GM15510 (cell line): Measurements from ENCODE around the gene PFN3.
A peak's percentile ranks its signal among the peaks of the same experiment; 100 is the strongest.

ENCODE experiments used
- POLR2A ChIP-seq: IDR thresholded peaks from 3 replicates; pipeline ENCODE4 v1.6.1; 2011; ENCODE audit warnings: borderline replicate concordance; ENCODE audit not compliant: insufficient read length; ENCODE audit errors: extremely low read depth

PFN3 gene, protein sequence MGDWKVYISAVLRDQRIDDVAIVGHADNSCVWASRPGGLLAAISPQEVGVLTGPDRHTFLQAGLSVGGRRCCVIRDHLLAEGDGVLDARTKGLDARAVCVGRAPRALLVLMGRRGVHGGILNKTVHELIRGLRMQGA

DNA sequence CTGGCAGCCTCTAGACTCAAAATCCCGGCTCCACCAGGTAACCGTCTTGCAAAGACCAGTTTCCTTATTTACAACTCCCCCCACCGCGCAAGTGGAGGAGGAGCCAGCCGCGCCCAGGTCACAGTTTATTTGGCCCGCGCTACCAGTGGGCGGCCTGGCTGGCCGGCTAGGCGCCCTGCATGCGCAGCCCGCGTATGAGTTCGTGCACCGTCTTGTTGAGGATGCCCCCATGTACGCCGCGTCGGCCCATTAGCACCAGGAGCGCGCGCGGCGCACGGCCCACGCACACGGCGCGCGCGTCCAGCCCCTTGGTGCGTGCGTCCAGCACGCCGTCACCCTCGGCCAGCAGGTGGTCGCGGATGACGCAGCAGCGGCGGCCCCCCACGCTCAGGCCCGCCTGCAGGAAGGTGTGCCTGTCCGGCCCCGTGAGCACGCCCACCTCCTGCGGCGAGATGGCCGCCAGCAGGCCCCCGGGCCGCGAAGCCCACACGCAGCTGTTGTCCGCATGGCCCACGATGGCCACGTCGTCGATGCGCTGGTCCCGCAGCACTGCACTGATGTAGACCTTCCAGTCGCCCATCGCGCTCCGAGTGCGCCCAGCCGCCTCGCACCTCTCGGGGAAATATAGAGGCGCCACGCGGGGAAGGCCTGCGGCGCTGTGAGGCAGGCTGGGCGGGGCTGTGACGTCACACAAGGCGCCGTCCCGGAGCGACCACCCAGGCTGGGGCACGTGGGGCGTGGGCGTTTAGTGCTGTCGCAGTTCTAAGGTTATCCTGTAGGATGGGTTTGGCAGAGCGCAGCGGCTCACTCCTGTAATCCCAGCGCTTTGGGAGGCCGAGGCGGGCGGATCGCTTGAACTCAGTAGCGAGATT, at the start of gene PFN3:
Gene PFN3, minus strand, starts transcription at position 665 of the 872 bp plus-strand sequence. Its CDS starts 85 bp downstream, at position 580.
- TF ChIP-seq POLR2A: no peak

DNA sequence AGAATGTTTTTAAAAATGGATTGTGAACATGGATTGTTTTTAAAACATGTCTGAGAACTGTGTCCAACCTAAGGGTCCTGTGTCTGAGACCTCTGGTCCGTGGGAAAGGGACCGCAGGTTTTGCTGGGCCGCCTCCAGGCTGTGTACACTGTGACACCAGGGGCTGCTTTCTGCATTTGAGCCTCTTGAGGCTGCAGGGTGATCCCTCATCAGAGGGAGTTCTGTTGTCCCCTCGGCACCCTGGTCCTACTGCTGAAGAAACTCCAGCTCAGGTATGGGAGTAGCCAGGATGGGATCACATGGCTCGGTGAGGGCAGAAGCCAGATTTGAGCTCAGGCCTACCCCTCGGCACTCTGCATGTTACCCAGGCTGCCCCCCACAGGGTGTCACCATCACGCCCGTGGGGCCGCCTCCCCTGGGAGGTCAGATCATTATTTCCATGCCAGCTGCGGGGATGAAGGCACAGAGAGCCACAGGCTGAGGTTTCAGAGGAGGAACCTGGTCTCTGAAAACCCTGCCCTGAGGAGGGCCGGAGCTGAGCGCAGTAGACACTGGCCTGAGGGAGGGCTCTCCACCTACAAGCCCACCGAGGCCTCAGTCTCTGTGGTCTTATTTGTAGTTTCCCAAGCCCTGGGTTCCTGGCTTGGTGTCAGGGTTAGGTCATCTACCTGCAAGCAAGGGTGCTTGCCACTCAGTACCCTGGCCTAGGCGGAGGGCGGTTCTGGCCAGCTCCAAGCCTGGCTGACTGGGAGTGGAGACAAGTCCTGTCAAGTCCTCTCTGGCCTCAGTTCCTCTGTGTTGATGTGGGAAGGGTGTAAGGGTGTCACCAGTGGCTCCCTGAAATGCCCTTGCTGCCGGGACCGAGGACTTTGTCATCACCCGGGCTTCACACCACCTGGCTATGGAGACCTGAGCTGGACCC, 48.9 kb upstream of the PFN3 start:
- no peak for TF ChIP-seq POLR2A

DNA sequence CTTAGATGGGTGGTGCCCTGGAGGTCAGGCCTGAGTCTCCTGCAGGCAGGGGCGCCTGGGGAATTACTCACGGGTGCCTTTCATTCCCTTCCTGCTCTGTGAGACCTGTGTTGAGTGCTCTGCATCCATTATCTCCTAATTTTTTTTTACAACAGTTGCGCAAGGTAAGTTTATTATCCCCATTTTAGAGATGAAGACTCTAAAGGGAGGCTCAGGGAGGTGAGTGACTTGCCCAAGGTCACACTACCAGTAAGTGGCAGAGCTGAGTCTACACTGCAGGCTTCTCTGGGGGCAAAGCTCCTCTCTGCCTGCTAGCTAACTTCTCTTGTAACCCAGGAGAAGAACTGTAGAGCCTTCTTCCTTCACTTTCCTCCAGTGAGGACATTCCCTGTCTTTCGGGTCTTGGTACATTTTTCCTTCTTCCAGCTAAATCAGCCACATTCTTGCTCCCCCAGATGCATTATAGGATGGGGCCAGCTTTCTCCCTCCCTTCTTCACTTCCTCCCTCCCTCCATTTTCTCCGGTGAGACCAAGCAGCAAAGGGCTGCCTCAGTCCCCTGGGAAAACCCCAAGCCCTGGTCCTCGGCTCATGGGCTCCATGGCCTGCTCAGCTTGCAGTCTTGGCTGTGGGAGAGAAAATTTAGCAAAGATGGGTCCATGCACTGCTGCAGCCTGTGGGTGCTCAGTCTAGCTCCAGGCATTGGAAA, 47.9 kb upstream of the PFN3 start:
- TF ChIP-seq POLR2A: no peak

DNA sequence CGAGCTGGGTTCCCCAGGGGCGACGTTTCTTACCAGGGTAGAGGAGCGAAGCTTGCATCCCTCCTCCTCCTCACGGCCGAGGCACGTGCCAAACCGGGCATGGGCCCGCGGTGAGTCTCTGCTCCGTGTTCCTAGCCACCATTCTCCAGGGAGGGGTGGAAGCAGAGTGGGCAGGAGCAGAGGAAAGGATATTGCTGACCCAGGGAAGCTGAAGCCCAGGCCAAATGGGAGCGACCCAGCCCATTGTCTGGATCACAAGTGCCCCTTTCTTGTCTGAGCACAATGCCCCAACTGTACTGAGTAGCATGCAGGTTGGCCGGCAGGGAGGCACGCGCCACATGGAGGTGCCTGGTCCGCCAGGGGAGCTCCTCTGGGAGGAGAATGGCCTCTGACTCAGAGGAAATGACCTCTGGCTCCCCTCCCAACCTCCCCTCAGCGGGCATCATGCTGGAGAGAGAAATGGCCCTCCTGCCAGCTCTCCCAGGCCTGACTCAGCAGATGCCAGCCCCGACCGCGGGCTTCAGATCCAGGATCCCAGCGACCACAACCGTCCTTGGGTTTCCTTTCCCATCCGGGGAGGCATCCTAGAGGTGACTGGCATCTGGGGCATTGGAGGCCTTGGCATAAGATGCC, 47.3 kb upstream of the PFN3 start:
- no peak for TF ChIP-seq POLR2A

DNA sequence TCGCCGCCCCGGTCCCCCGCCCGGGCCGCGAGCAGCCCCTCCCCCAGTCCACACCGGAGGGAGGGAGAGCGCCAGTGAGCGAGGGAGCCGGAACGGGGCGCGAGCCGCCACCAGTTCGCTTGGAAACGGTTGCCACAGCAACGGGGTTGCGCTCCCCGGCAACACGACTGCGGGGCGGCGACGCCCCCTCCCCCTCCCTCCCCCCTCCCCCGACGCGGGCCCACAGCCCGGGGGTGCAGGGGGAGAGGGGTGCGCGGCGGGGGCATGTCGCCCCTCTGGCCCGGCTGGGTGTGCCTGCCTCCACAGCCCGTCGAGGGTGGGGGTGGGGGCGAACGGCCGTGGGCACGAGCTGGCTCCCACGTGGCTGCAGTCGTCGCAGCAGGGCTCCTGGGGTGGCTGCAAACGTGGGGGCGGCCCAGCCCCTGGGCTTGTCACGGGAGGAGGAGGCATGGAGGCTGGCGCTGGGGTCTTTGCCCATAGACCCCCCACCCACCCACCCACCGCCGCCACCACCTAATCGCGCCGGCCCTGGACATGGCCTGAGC, 46.7 kb upstream of the PFN3 start:
- TF ChIP-seq POLR2A: no peak

DNA sequence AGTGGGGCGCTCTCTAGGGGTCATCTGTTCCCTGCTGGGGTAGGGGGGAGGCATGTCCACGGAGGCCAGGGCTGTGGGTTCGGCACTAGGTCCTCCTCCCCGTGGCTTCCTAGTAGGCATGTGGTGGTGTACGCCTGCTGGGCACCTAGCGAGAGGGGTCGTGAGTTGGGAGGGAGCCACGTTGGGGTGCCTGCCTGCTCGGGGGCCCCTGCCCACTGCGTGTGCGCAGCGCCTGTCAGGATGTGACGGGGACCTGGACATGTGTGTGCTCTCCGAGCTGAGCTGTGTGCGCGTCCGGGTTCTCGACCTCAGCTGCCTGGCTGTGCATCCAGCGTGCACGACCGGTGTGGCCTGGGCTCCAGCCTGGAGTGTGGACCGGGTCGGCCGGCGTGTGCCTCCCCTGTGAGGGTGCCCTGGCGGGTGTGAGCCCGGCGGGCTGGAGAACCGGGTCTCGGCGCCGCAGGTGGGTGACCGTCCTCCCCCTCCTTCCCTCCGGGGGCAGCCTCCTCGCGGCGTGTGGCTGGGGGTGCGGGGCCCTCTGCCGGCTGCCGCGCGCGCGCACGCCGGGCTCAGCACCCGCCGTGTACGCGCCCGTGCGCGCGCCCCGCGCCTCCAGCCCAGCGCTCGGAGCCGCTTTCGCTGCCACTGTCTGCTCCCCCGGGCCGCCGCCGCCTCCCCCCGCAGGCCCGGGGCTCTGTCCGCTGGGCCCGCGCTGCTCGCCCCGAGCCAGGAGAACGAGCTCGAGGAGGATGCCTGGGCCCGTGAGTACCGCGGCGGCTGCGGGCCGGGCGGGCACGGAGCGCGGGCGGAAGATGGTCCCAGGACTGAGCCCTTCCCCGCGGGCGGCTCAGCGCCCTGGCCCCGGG, 46.0 kb upstream of the PFN3 start, which contains the start of gene PRR7:
Gene PRR7, plus strand, starts transcription at position 615 of the 866 bp plus-strand sequence. CDS start 8,254 bp downstream, outside the sequence.
- TF ChIP-seq POLR2A: peak; percentile 65

DNA sequence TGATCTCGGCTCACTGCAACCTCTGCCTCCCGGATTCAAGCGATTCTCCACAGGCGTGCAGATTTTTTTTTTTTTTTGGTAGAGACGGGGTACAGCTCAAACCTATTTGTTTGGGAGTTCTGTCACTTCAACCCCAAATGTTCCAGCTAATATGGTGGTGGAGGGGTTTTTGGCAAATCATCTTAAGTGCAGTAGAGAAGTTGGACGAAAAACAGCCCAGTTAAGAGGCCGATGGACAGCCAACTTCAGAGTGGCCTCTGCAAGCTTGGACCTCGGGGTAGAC, 45.4 kb upstream of the PFN3 start:
- no peak for TF ChIP-seq POLR2A

DNA sequence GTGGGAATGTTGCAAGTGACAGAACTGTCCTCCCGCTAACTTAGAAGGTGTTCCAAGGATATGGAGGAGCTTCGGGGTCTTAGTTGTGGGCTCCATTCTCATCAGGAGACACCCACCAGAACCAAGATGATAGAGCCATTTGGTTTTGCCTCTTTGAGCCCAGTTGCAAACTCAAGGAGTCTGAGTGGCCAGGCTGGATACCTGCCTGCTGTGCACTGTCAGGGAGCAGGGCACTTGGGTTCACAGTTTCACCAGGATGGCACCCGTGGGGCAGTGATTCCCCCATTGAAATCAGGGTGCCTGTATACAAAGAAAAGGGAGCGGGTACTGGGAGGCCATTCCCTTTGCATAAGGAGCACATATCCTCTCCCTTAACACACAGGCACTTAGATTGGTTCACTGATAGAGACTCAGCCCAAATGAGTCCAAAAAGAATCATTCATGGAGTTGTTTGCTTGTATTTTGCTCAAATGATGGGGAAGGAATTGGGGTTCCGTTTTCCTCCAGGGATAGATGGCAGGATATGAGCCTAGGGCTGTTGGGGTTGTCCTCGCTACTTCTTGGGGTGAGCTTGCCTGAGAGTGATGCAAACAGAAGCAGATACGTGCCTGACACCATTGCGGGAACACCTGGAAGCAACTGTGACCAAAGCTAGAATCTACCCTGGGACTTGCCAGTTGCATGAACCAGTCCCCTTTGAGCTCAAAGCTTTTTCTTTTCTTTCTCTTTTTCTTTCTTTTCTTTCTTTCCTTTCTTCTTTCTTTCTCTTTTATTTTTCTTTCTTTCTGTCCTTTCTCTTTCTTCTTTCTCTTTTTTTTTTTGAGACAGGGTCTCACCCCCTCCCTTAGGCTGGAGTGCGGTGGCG, 44.8 kb upstream of the PFN3 start:
- peak; percentile 23 for TF ChIP-seq POLR2A

DNA sequence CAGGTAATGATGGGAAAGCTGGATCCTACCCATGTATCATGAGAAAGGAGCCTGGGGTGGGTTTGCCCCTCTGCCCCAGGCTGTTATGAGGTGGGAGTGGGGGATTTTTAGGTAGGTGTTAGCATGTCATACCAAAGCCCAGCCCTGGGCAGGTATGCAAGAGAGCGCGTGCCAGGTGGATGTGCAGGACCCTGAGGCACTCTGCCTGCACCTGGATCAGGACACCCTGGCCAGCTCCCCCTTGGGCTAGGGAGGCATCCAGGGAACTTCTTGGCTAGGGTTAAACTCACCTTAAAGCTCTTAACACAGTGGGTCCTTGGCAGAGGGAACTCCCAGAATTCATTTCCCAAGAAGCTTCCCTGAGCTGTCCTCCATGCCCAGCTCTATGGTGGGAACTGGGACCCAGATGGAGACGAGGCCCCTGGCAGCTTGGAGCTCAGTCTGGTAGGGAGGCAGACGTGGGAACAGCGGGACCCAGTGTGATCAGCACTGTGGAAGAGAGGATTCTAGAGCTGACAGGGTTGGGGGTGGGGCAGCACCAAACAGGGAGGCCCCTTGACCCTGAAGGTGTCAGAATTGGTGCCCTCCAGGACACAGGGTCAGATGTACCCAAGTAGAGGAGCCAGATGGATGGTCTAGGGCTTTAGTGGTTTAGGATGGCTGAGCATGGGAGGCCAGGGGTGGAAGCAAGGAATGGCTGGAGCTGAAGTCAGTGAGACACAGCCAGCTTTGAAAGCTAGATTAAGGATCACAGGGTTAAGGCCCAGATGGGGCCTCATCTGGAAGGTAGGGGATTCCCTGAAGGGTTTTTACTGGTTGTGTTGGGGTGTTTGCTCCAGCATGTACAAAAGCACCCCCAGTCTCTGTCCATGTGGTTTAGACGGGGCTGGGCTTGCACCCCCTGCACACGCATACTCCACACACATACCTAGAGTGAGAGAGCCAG, 43.9 kb upstream of the PFN3 start:
- TF ChIP-seq POLR2A: peak; percentile 32

DNA sequence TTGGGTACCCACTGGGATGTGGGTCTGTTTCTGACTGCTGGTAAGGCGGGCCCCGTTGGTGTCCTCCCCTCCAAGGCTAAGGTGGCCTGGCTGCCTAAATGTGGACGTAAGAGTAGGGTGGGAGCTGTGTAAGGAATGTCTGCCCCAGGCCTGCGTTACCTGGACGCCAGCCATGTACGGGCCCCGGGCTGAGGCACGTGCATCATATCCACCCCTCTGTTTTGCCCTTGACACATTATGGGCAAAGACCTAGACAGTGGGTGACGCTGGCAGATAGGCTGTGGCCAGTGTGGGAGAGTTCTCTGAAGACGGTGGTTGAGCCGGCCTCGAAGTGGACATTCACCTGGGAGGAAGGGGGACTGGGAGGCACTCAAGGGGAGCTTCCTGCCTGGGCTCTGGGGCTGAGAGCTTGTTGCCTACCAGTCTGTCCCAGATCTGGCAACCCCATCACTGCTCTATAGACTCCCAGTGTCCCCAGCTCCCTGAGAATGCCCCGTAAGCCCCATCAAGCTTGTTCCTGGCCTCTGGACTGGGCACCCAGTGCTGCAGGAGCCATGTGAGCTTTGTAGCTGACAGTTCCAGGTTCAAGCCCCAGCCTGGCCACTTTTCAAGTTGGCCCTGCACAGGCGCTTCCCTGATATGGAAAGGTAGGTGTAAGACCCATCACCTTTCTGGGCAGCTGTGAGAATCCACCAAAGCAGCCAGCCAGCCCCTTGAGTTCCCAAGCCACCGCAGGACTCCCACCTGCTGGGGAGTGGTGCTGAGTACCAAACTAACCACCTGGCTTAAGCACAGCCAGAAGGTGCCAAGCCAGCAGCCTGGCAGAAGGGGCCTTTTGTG, 42.9 kb upstream of the PFN3 start:
- TF ChIP-seq POLR2A: no peak
